HG03196 (cell line): ENCODE measurements around the gene CFAP298.
A peak's percentile ranks its signal among the peaks of the same experiment; 100 is the strongest.
"Not testable (repeated sequence)": the region's sequence is repeated elsewhere in the genome, so short reads cannot be mapped to it uniquely, and the experiment has no call there.

Experiments
- ATAC-seq: cut with Tn5 transposase; IDR thresholded peaks from one replicate; pipeline ENCODE4 v1.9.1; 2021; ENCODE audit not compliant: unreplicated experiment

CFAP298 gene, protein sequence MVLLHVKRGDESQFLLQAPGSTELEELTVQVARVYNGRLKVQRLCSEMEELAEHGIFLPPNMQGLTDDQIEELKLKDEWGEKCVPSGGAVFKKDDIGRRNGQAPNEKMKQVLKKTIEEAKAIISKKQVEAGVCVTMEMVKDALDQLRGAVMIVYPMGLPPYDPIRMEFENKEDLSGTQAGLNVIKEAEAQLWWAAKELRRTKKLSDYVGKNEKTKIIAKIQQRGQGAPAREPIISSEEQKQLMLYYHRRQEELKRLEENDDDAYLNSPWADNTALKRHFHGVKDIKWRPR

GRCh38 chr21:32612075-32612998 is at the start of gene CFAP298:
CFAP298 (minus strand) TSS chr21:32612377; CDS start chr21:32612243, 134 bp downstream.
- peak; percentile 95 for ATAC-seq

- ATAC-seq: not testable (repeated sequence)
Measured at GRCh38 chr21:32661026-32661782, 49.0 kb upstream of the CFAP298 start.

DNA sequence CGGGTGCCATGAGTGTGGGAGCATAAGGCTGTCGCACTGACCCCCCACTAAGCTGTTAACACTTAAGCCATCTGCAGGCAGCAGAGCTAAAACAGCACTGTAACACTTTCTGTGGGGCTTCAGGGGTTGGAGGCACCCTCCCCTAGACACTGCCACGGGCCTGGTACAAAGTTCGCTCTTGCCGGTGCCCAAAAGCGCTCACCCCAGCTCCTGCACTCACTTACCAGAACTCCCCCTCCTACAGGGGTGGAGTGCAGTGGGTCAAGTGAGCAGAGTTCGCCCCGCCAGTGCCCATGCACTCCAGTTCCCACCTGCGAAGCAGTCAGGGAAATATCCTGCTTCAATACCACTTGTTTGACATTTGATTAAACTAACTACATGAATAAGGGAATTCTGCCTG is 46.3 kb upstream of the CFAP298 start:
- no peak for ATAC-seq

DNA sequence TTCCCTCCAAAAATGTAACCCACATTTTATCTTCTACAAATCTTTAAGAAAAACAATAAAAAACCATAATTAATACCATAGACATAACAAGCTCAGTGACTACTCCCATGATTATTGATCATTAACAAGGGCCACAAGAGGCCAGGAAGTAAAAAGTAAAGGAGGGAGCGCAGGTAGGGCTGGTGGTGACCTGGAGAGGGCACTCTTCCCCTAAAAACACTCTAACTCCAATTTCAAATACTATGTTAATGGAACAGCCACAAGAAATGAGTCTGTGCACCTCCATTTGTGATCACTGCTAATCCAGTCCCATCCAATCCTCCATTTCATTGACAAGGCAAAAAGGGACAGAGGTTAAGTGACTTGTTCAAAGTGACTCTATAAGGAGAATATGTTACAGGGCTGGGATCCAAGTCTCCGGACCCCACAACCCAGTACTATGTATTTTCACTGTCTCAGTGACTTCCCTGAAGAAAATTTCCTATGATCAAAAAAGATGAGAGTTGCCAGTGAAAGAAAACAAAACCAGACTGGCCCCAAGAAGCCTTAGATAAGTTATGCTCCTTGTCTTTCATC is 41.2 kb upstream of the CFAP298 start:
- ATAC-seq: no peak

- ATAC-seq: no peak
Measured at GRCh38 chr21:32648165-32648564, 36.0 kb upstream of the CFAP298 start.

DNA sequence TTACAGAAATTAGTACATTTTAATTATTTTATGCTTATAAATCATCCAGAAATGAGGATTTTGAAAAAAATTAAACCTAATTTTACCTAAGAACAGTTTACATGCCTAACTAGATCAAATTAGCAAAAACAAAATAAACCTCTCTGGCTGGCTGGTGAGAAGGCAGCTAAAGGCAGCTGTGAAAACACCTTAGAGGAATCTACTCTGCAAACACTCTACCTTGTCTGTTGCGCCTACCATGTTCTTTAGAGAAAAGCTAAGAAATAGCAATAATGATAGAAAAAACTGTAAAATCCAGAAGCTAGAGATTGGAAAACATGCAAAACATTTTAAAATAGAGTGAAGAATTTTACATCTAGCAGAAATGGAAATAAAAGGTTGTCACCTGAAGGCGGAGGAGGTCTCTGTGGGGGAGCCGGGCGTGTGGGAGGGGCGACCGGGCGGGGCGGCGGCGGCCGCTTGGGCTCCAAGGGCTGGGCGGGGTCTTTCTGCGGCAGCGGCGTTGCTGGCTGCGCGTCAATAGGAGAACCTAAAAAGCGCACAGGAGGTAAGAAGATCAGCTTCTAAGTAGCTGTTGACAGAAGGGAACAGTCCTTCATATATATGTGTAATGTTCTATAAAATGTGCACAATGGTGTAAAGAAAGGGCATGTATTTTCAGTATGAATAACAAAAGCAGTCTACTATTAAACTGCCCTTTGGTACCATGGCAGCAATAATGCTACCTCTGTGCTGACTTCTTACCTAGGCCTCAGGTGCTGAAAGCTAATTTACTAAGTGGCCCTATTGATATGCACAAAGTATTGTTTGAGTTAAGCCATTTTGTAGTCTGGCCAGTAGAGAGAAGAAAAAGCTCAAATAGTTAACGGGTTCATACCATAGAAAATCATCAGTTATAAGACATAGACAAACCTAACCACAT is 33.3 kb upstream of the CFAP298 start:
- ATAC-seq: no peak

- ATAC-seq: no peak
Measured at GRCh38 chr21:32641710-32642698, 29.8 kb upstream of the CFAP298 start.

DNA sequence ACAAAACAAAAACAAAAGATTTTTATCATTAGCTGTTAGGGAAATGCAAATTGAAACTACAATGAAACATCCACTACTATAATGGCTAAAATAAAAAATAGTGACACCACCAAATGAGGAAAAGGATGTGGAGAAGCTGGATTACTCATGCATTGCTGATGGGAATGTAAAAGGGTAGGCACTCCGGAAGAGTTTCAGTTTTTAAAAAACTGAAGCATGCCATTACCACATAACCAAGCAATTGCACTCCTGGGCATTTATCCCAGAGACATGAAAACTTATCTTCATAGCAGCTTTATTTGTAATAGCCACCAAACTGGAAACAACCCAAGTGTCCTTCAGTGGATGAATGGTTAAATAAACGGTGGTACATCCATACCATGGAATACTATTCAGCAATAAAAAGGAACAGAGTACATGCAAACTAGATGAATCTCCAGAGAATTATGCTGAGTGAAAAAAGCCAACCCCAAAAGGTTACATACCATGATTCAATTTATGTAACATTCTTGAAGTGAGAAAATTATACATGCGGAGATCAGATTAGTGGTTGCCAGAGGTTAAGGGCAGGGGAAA is 14.5 kb upstream of the CFAP298 start:
- ATAC-seq: no peak

GRCh38 chr21:32618218-32618617 is 6.0 kb upstream of the CFAP298 start:
- not testable (repeated sequence) for ATAC-seq

- ATAC-seq: no peak
Measured at GRCh38 chr21:32613436-32614043, 1.4 kb upstream of the CFAP298 start.

DNA sequence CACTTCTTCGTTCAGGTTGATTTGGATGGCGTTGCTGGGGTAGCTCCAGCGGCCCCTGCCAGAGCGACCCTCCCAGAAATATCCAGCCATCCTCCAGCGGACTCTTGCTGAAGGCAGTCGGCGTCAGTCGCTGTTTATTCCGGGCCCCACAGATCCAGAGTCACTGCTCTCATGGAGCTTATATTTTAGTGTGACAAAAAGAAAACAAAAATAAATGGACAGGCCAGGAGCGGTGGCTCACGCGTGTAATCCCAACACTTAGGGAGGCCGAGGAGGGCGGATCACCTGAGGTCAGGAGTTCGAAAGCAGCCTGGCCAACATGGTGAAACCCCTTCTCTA is 791 bp upstream of the CFAP298 start:
- ATAC-seq: no peak

DNA sequence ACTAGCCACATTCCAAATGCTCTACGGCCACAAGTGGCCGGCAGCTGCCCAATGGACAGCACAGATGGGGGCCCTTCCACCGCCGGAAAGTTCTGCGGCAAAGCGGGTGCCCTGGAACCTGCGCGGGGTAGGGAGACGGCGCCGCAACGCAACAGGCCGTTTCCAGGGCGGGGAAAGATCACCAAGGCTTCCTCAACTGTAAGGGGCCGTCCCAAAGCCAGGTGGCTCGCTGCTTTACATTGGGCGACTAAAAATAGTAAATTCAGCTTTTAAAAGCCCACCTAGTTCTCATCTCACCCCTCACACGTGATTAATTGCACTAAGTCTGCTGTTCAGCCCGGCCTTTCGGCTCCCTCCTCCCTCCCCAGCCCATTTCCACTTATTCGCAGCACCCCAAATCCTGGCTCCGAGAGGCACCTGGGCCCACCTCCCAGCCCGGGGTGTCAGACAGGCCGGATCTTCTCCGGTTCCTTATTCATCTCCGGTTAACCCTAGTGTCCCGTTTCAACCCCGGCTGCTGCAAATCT is 643 bp downstream of the CFAP298 start:
- ATAC-seq: no peak

DNA sequence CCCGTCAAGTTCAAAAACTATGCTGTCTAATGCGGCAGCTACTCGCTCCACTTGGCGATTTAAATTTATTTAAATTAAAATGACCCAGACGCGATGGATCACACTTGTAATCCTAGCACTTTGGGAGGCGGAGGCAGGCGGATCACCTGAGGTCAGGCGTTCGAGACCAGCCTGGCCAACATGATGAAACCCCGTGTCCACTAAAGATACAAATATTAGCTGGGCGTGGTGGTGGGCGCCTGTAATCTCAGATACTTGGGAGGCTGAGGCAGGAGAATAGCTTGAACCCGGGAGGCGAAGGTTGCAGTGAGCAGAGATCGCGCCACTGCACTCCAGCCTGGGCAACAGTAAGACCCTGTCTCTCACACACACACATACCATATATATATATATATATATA is 1.2 kb downstream of the CFAP298 start:
- ATAC-seq: not testable (repeated sequence)

- ATAC-seq: no peak
Measured at GRCh38 chr21:32608851-32609250, 3.3 kb downstream of the CFAP298 start.

DNA sequence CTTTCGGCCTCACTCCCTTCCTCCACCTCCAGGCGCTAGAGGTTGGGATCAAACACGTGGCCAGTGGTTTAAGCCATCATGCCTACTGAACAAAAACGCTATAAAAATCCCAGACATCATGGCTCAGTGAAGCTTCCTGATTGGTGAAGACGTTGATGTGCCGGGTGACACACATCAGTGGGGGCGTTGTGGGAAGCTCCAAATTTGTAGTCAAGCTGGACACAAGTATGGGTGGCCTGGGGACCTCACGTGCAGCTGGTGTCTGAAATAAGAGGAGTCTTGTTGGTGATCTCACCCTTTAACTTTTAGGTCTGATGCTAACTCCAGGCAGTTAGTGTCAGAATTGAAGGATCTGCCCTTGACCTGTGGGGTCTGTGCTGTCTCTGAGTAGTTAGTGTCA is 6.7 kb downstream of the CFAP298 start:
- ATAC-seq: no peak

GRCh38 chr21:32604464-32604863 is 7.7 kb downstream of the CFAP298 start:
- ATAC-seq: no peak

DNA sequence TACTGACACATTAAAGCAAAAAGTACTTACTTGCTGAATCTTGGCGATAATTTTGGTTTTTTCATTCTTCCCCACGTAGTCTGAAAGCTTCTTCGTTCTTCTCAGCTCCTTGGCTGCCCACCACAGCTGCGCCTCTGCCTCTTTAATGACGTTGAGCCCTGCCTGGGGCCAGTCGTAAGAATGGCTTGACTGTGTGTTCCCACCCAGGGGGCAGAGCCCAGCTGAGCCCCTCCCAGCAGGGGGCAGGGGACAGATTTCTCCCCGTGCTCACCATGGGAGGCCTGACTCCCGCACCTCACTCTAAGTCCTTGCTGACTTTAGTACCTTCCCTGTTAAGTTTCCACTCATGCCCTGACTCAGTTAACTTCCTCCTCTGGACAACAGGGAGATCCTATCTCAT is 9.0 kb downstream of the CFAP298 start:
- no peak for ATAC-seq

GRCh38 chr21:32602099-32602498 is 10.1 kb downstream of the CFAP298 start:
- ATAC-seq: no peak
